ENCODE data around the gene ITPK1. TPM values are rescaled to one million over a fixed set of nuclear protein-coding genes. Genes with fewer than 3 reads are reported as not detected.

Gene ITPK1
- total and polyA plus RNA-seq, 10 of the 15 experiments (the other 5 are each of a cell fraction or from before 2014, with no cell fraction given), result 1.3 to 73.2 (median 27.0) TPM

DNA sequence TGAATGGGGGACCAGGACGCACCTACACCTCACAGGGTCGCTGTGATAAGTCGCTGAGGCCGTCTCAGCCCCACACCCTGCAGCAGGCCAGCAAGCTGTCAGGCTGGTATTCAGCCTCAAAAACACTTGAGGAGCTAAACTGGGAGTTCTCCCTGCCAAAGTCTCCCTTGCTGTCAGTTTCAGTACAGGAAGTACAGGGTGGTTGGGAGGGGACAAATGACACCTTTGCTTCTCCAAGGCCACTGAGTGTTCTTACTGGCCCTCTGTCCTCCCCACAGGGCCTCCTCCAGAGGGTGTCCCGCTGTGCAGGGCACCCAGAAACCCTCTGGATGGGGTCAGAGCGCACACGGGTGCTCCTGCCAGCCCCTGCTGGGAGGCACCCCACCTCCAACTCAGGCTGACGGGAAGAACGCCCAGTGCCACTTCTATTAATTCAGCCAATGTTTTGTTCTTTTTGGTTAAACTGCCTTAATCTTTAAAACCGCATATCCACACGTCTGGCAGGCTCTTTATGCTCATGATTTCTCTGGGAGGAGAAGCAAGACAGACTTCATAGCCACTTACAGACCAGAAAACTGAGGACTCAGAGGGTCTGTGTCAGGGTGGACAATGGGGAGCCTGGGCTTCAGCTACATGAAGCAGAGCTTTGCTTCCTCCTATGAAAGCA, 75.9 kb downstream of the ITPK1 start (continued):
- TF ChIP-seq BMI1 (IDR thresholded peaks at IDR 0.05; ENCODE audit: borderline replicate concordance) (no peak), FOS (IDR thresholded peaks at IDR 0.05; ENCODE audit: borderline replicate concordance, extremely low read depth, insufficient read length) (no peak), FOXM1 (IDR thresholded peaks at IDR 0.05; ENCODE audit: low read depth, low read length) (no peak), CUX1 (IDR thresholded peaks at IDR 0.05; ENCODE audit: insufficient replicate concordance, low read depth, low read length) (no peak)
- TF ChIP-seq, protein P1, sequence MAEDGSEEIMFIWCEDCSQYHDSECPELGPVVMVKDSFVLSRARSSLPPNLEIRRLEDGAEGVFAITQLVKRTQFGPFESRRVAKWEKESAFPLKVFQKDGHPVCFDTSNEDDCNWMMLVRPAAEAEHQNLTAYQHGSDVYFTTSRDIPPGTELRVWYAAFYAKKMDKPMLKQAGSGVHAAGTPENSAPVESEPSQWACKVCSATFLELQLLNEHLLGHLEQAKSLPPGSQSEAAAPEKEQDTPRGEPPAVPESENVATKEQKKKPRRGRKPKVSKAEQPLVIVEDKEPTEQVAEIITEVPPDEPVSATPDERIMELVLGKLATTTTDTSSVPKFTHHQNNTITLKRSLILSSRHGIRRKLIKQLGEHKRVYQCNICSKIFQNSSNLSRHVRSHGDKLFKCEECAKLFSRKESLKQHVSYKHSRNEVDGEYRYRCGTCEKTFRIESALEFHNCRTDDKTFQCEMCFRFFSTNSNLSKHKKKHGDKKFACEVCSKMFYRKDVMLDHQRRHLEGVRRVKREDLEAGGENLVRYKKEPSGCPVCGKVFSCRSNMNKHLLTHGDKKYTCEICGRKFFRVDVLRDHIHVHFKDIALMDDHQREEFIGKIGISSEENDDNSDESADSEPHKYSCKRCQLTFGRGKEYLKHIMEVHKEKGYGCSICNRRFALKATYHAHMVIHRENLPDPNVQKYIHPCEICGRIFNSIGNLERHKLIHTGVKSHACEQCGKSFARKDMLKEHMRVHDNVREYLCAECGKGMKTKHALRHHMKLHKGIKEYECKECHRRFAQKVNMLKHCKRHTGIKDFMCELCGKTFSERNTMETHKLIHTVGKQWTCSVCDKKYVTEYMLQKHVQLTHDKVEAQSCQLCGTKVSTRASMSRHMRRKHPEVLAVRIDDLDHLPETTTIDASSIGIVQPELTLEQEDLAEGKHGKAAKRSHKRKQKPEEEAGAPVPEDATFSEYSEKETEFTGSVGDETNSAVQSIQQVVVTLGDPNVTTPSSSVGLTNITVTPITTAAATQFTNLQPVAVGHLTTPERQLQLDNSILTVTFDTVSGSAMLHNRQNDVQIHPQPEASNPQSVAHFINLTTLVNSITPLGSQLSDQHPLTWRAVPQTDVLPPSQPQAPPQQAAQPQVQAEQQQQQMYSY (CRISPR knock-in tag; IDR thresholded peaks at IDR 0.05), result no peak

All from GM12878 (cell line).